ENCODE measurements around the gene NSMCE3. TPM values are rescaled to one million over a fixed set of nuclear protein-coding genes. Genes with fewer than 3 reads are reported as not detected.

The NSMCE3 gene
- total RNA-seq, 2 experiments from 2014 or later, result 11.1 to 11.2 TPM

DNA sequence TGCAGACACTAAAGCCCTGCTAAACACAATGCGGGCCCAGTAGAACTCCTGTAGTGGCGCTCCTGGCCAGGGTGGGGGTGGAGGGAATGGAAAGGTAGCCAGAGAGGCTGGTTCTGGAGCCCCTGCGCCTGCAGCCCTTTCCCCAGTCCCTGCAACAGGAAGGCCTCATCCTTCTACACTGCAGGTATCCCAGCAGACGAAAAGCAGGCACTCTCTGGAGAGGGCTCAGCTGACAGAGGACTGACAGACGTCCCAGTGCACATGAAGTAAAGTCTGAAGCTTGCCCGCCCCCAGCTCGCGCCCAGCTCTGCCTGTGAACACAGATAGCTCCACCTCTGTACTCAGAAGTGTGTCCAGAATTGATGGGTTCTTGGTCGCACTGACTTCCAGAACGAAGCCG lies 46.0 kb downstream of the NSMCE3 start:
- POLR2A ChIA-PET, result no interaction called here
- CTCF ChIA-PET, result no interaction called here
- no peak overlapping the region for H3K27ac Mint-ChIP-seq
- peaks cover 13% of the 10 kb centered on the region for H3K27me3 Mint-ChIP-seq
- H3K36me3 Mint-ChIP-seq (ENCODE audit: low read depth), result no peaks in the 10 kb centered on the region
- no peak for DNase-seq
- no peak overlapping the region for H3K4me3 Mint-ChIP-seq
- no peaks in the 10 kb centered on the region for H3K4me1 Mint-ChIP-seq
- H3K9me3 Mint-ChIP-seq, result no peaks in the 10 kb centered on the region

DNA sequence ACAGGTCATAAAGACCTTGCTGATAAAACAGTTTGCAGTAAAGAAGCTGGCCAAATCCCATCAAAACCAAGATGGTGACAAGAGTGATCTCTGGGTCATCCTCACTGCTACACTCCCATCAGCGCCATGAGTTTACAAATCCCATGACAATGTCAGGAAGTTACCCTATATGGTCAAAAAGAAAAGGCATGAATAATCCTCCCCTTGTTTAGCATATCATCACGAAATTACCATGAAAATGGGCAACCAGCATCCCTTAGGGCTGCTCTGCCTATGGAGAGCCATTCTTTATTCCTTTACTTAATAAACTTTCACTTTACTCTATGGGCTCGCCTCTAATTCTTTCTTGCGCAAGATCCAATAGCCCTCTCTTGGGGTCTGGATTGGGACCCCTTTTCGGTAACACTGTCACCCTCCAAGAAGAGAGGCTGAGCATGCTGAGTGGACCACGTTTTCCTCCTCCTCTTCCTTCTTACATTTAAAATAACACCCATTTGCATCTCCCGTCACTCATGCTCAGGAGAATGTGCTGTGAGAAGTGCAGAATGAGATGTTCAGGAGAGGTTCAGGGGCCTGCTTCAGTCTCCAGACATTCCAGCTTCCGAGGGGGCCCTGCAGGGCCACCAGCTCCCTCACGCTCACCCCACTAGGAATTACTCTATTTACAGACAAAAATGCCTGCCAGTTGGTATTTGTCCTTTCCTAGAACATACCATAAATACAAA lies 47.3 kb downstream of the NSMCE3 start:
- peaks cover 8% of the 10 kb centered on the region for H3K27me3 Mint-ChIP-seq
- H3K27ac Mint-ChIP-seq, result no peak overlapping the region
- H3K4me1 Mint-ChIP-seq, result no peaks in the 10 kb centered on the region
- CTCF ChIA-PET, result no interaction called here
- H3K9me3 Mint-ChIP-seq, result no peaks in the 10 kb centered on the region
- no peak for DNase-seq
- no peak overlapping the region for H3K4me3 Mint-ChIP-seq
- H3K36me3 Mint-ChIP-seq (ENCODE audit: low read depth), result no peaks in the 10 kb centered on the region
- POLR2A ChIA-PET, result no interaction called here

DNA sequence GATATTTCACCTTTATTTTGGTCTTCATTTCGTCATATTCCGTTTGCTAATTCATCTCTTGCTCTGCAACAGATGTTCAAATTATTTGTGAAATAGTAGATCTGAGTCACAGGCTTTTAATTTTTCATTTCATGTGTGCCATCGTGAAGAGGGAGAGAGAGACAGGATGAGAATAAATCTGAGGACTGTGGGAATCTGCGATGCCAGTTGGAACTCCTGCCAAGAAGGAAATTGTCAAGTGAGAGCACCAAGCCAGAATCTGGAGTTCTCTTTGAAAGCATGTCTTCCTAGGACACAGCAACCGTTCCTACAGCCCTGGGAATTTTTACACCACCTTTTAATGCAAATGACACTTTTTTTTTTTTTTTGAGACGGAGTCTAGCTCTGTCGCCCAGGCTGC lies 48.8 kb downstream of the NSMCE3 start:
- CTCF ChIA-PET, result no interaction called here
- no peak for DNase-seq
- Mint-ChIP-seq H3K9me3 (no peaks in the 10 kb centered on the region), H3K4me3 (no peak overlapping the region), H3K36me3 (ENCODE audit: low read depth) (no peaks in the 10 kb centered on the region), H3K27me3 (peaks cover 11% of the 10 kb centered on the region), H3K27ac (no peak overlapping the region), H3K4me1 (no peaks in the 10 kb centered on the region)
- POLR2A ChIA-PET, result no interaction called here

DNA sequence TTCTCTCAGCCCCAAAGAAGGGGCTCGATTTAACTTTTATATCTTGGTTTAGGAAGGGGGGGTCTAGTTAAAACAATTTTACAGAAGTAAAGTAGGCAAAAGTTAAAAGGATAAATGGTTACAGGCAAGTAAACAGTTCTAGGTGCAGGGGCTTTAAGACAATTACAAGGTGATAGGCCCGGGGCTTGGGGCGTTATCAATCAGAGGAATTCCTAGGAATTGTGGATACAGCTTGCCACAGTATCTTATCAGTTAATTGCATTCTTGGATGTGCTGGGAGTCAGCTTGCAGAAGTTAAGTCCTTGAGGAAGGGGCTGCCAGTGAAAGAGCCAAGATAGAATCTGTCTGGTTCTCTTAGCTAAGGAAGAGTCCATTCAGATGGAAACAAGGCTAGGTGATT lies 52.7 kb downstream of the NSMCE3 start:
- Mint-ChIP-seq H3K36me3 (ENCODE audit: low read depth) (no peaks in the 10 kb centered on the region), H3K9me3 (no peaks in the 10 kb centered on the region), H3K4me3 (no peak overlapping the region), H3K27ac (no peak overlapping the region), H3K27me3 (peaks cover 25% of the 10 kb centered on the region), H3K4me1 (peaks cover 2% of the 10 kb centered on the region)
- ChIA-PET POLR2A (no interaction called here), CTCF (no interaction called here)
- no peak for DNase-seq
